HG03457 (cell line): ENCODE results near the gene DNAJA3.

Experiments used
- ATAC-seq: cut with Tn5 transposase; IDR thresholded peaks from one replicate; pipeline ENCODE4 v1.9.1; 2021; ENCODE audit warnings: moderate number of reproducible peaks; ENCODE audit not compliant: unreplicated experiment

The DNAJA3 gene

GRCh38 chr16:4472880-4473279 is 47.2 kb downstream of the DNAJA3 start:
- no peak for ATAC-seq

GRCh38 chr16:4474192-4474961 is 48.7 kb downstream of the DNAJA3 start, which contains the start of gene NMRAL1:
NMRAL1 (minus strand) TSS chr16:4474625; CDS start chr16:4474132, 493 bp downstream.
- ATAC-seq = no peak

GRCh38 chr16:4475880-4476788 is 50.5 kb downstream of the DNAJA3 start, which contains the start of gene HMOX2:
HMOX2 (plus strand) TSS chr16:4476398; CDS start chr16:4505525, 29,127 bp downstream.
- ATAC-seq = peak; percentile 77

GRCh38 chr16:4477966-4478365 is 52.3 kb downstream of the DNAJA3 start:
- ATAC-seq = no peak

GRCh38 chr16:4481526-4481925 is 55.9 kb downstream of the DNAJA3 start:
- no peak for ATAC-seq

GRCh38 chr16:4481963-4482362 is 56.3 kb downstream of the DNAJA3 start:
- no peak for ATAC-seq

- ATAC-seq = no peak
Observed at GRCh38 chr16:4486126-4486893, 60.6 kb downstream of the DNAJA3 start.

- no peak for ATAC-seq
Observed at GRCh38 chr16:4487955-4488498, 62.4 kb downstream of the DNAJA3 start.

- no peak for ATAC-seq
Observed at GRCh38 chr16:4488499-4488967, 62.9 kb downstream of the DNAJA3 start.

- ATAC-seq = no peak
Observed at GRCh38 chr16:4489030-4489429, 63.4 kb downstream of the DNAJA3 start.

GRCh38 chr16:4491898-4492297 is 66.2 kb downstream of the DNAJA3 start:
- no peak for ATAC-seq

- ATAC-seq = no peak
Observed at GRCh38 chr16:4494746-4495490, 69.2 kb downstream of the DNAJA3 start.

GRCh38 chr16:4495766-4496165 is 70.1 kb downstream of the DNAJA3 start:
- ATAC-seq = no peak

GRCh38 chr16:4496305-4496704 is 70.6 kb downstream of the DNAJA3 start:
- no peak for ATAC-seq

- no peak for ATAC-seq
Observed at GRCh38 chr16:4498546-4499195, 73.0 kb downstream of the DNAJA3 start.

GRCh38 chr16:4499196-4499555 is 73.5 kb downstream of the DNAJA3 start:
- no peak for ATAC-seq

GRCh38 chr16:4500272-4500671 is 74.6 kb downstream of the DNAJA3 start:
- ATAC-seq = no peak

- no peak for ATAC-seq
Observed at GRCh38 chr16:4501071-4501478, 75.4 kb downstream of the DNAJA3 start.

- ATAC-seq = no peak
Observed at GRCh38 chr16:4505356-4506147, 79.9 kb downstream of the DNAJA3 start.
